Ishikawa (cell line): ENCODE measurements around the gene KIF19.

ENCODE experiments used
- CEBPB ChIP-seq: IDR thresholded peaks from 2 replicates; pipeline ENCODE4 v1.6.1; 2012
- EGR1 ChIP-seq: IDR thresholded peaks from 2 replicates; pipeline ENCODE4 v1.6.1; 2012
- EP300 ChIP-seq: IDR thresholded peaks from 2 replicates; pipeline ENCODE4 v1.6.1; 2012; ENCODE audit warnings: borderline replicate concordance
- FOXM1 ChIP-seq: IDR thresholded peaks from 2 replicates; pipeline ENCODE4 v1.6.1; 2012; ENCODE audit warnings: low read depth, borderline replicate concordance
- RAD21 ChIP-seq: IDR thresholded peaks from 2 replicates; pipeline ENCODE4 v1.6.1; 2012; ENCODE audit warnings: low read depth
- TAF1 ChIP-seq: IDR thresholded peaks from 2 replicates; pipeline ENCODE4 v1.6.1; 2012; ENCODE audit warnings: low read depth, mild to moderate bottlenecking
- YY1 ChIP-seq: IDR thresholded peaks from 2 replicates; pipeline ENCODE4 v1.6.1; 2012; ENCODE audit warnings: low read depth

DNA sequence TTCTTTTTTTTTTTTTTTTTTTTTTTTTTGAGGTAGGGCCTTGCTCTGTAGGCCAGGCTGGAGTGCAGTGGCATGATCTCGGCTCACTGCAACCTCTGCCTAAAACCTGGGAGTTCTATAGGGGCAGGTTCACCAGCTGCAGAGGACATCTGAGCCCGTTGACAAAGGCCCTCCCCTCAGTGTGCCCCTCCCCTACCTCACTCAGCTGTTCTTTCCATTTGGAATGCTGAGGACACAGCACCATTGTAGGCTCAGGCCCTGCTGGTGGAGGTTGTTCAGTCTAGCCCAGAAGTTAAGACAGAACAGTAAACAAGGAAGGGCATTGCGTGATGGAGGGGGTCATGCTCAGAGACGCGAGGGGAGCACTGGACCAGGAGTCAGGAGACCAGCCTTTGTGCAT, 21.8 kb upstream of the KIF19 start:
- no peak for TF ChIP-seq CEBPB
- TF ChIP-seq YY1: no peak
- TF ChIP-seq FOXM1: no peak
- no peak for TF ChIP-seq EP300
- no peak for TF ChIP-seq TAF1
- TF ChIP-seq EGR1: no peak
- no peak for TF ChIP-seq RAD21
